NCI-H1930 (cell line): ENCODE data around the gene OR7G1.
"Not testable (repeated sequence)": the region's sequence is repeated elsewhere in the genome, so short reads cannot be mapped to it uniquely, and the experiment has no call there.

Experiments used
- DNase-seq, 2 experiments: peaks; one replicate each; lab custom pipeline; 2025; lab: John Stamatoyannopoulos, UW

The OR7G1 gene

GRCh38 chr19:9076901-9077300 is 38.7 kb downstream of the OR7G1 start:
- DNase-seq, result no peak

- DNase-seq, result no peak
Observed at GRCh38 chr19:9075064-9075949, 40.3 kb downstream of the OR7G1 start.

DNA sequence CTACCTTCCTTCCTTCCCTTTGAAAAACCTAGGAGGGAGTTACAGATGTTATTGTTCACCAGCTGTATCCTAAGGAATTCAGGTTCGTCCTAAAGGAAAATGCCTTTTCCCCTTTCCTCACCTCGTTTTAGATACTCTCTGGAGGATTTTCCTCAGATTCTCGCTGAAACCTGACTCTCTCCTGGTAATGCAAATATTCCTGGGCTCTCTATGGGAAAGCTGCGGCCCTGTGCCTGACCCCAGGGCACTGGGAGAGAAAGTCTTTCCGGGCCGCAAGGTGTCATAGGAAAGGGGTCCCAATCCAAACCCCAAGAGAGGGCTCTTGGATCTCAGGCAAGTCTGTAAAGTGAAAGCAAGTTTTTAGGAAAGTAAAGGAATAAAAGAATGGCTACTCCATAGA is 41.8 kb downstream of the OR7G1 start:
- no peak for DNase-seq

DNA sequence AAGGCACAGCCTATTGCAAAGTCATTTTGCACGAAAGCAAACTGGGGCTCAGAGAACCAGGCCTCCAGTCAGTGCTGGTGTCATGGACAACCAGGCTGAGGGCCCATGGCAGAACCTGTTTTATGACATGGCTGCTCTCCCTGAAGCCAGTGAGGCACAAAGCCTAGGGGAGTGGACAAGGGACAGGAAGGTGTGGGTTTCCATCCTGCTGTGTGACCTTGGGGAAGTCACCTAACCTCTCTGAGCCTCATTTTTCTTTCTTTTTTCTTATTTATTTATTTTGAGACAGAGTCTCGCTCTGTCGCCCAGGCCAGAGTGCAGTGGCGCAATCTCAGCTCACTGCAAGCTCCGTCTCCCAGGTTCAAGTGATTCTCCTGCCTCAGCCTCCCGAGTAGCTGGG is 43.8 kb downstream of the OR7G1 start:
- not testable (repeated sequence) for DNase-seq

DNA sequence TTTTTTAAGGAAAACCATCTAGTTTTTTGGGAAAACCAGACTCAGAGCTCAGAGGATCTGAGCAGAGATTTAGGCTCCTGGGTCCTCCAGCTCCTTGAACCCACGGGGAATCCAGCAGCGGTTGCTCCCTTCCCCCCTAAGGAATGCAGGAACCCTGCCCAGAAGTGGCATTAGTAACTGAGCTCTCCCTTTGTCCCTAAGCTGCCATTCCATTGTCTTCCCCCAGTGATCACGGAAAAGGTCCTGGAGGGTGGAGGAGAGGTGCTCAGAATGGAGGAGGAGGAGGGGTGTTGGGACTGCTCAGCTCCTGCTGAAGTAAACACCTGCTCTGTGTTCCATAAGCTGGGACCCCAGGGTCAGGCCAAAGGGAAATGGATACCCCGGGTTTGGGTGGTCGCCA is 45.5 kb downstream of the OR7G1 start:
- no peak for DNase-seq

DNA sequence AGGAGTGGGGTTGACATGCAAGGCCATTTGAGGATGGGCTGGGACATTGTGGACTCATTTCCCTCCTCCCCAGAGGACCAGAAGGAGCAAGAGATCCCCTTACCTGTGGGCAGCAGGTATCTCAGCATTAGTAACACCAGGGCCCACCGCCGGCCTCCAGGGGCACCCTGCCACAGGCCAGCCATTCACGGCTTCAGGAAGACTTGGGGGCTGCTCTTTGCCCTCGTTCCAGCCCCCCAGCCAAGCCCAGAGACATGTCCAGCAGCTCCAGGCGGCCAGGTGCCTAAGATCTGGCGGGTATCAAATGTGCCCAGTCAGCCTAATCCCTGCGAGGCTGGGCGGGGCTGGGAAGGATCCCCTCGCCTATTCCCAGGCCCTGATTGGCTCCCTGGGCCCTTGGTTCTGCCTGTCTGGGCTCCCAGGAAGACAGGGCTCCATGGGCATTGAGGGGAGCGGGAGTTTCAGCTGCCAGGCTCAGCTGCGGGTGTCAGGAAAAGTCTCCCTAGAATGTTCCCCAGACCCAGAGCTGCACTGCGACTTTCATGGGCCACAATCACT is 50.0 kb downstream of the OR7G1 start:
- no peak for DNase-seq
